Suprapubic skin (tissue), 4 donors: ENCODE results near the gene LRRC43. TPM values are rescaled to one million over a fixed set of nuclear protein-coding genes. Genes with fewer than 3 reads are reported as not detected.

Source experiments
- DNase-seq, 2 donors: peaks; one replicate each; pipeline ENCODE4 v3.0.0-alpha.2; 2019; ENCODE audit warnings: low spot score in 2 of 2
- H3K27ac ChIP-seq: fragments of 200-600 bp; sonication (generic); one replicate; pipeline ENCODE4 v1.5.1; 2019
- H3K27me3 ChIP-seq: fragments of 200-600 bp; sonication (generic); one replicate; pipeline ENCODE4 v1.5.1; 2019
- H3K36me3 ChIP-seq: fragments of 200-600 bp; sonication (generic); one replicate; pipeline ENCODE4 v1.5.1; 2019
- H3K4me1 ChIP-seq: fragments of 200-600 bp; sonication (generic); one replicate; pipeline ENCODE4 v1.5.1; 2019
- H3K4me3 ChIP-seq: fragments of 200-600 bp; sonication (generic); one replicate; pipeline ENCODE4 v1.5.1; 2019; ENCODE audit warnings: mild to moderate bottlenecking
- H3K9me3 ChIP-seq: fragments of 200-600 bp; sonication (generic); one replicate; pipeline ENCODE4 v1.5.1; 2019
- CTCF ChIP-seq, 2 donors: fragments of 200-600 bp in 1 of 2; fragments of 450-650 bp in 1 of 2; sonication (generic) in 1 of 2; IDR thresholded peaks; one replicate each; pipeline ENCODE4 v1.5.1; 2016 to 2019; ENCODE audit warnings: antibody characterized with exemption in 2 of 2, mild to moderate bottlenecking in 1 of 2, moderate library complexity in 1 of 2
- EP300 ChIP-seq: sonication (generic); formaldehyde crosslinking; IDR thresholded peaks from one replicate; pipeline ENCODE4 v1.6.1; 2017; ENCODE audit warnings: antibody characterized with exemption
- POLR2A ChIP-seq, 2 donors: fragments of 450-650 bp; IDR thresholded peaks; one replicate each; pipeline ENCODE4 v1.6.1; 2017; ENCODE audit warnings: antibody characterized with exemption in 2 of 2, mild to moderate bottlenecking in 2 of 2, moderate library complexity in 2 of 2
- POLR2AphosphoS5 ChIP-seq, 3 donors: sonication (generic); formaldehyde crosslinking; IDR thresholded peaks; one replicate each; pipeline ENCODE4 v1.6.1; 2017; ENCODE audit warnings: antibody characterized with exemption in 3 of 3
- WGBS: methylation state at CpG from one replicate; pipeline ENCODE4 v1.1.5; 2018; 5-methylcytosine and 5-hydroxymethylcytosine counted together
- total RNA-seq, 4 donors: library from RNA; depleted of rRNA; stranded (reverse); fragments of >200 nt; gene quantifications; one replicate each; pipeline ENCODE4 v1.1.0, GENCODE V29; 2016

LRRC43 gene
- total RNA-seq, 4 donors from 2014 or later, result 1.1 TPM; not detected in 3

DNA sequence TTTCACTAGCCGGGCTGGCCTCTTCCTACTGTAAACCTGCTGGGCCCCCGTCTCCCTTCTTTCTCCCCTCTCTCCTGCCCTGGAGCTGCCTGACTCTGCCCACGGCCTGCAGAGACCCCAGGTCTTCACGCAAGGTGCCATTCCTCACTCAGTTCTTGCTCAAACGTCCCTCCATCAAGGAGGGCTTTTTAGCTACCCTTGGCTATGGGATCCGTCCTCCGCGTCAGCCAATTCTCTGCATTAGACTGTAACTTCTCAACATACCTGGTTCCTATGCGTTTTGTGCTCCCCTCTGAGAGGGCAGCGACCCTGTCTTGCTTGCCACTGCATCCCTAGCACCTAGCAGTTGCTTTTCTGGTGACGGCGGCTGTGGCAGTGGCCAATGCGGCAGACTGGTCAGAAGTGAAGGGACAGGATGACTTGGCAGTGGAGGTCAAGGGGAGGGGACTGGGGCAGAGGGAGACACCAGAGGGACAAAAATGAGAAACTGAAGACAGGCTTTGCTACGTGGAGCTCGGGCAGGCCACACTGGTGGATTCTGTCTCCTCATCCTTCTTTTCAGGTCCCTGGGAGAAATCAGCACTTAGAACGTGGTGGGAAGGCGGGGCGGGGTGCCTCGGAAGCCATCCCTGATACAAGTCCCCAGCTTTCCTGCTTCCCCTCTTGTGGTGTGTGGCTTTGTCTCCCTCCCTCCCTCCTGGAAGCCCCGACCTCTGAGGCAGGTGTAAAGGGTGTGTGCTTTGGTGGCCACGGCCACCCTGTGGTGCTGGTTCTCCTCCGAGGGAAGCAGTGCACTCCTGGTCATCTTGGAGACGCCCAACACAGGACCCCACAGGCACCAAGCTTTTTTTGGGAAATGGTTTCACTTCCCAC, 22.4 kb downstream of the LRRC43 start:
- Histone ChIP-seq H3K27ac (no peak overlapping the region), H3K9me3 (no peaks in the 10 kb centered on the region), H3K27me3 (peaks cover 25% of the 10 kb centered on the region), H3K4me3 (no peak overlapping the region), H3K4me1 (peaks cover 25% of the 10 kb centered on the region), H3K36me3 (peaks cover 32% of the 10 kb centered on the region)
- WGBS, result 62% methylated on average over 23 of the region's 23 CpGs
- TF ChIP-seq EP300, result no peak
- TF ChIP-seq CTCF (IDR thresholded peaks at IDR 0.05), result no peak
- DNase-seq, result peak; percentile 59 to 64

DNA sequence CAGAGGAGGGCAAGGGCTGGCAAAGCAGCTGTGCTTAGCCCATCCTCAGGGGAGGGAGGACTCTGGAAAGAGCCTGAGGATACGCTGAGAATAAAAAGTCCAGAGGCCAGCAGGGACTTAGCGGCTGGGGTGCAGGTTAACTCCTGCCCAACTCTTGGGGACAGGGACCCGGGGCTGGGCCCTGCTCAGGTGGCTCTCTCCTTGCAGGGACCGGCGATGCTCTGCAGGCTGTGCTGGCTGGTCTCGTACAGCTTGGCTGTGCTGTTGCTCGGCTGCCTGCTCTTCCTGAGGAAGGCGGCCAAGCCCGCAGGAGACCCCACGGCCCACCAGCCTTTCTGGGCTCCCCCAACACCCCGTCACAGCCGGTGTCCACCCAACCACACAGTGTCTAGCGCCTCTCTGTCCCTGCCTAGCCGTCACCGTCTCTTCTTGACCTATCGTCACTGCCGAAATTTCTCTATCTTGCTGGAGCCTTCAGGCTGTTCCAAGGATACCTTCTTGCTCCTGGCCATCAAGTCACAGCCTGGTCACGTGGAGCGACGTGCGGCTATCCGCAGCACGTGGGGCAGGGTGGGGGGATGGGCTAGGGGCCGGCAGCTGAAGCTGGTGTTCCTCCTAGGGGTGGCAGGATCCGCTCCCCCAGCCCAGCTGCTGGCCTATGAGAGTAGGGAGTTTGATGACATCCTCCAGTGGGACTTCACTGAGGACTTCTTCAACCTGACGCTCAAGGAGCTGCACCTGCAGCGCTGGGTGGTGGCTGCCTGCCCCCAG, 23.4 kb downstream of the LRRC43 start:
- WGBS, result 64% methylated on average over 21 of the region's 27 CpGs
- H3K9me3 ChIP-seq, result no peaks in the 10 kb centered on the region
- H3K36me3 ChIP-seq, result peaks cover 41% of the 10 kb centered on the region
- peak; percentile 57 to 66 for DNase-seq
- no peak overlapping the region for H3K27ac ChIP-seq
- H3K4me3 ChIP-seq, result no peak overlapping the region
- H3K4me1 ChIP-seq, result peaks cover 25% of the 10 kb centered on the region
- peaks cover 16% of the 10 kb centered on the region for H3K27me3 ChIP-seq
- TF ChIP-seq POLR2AphosphoS5 (IDR thresholded peaks at IDR 0.05) (no peak), CTCF (IDR thresholded peaks at IDR 0.05) (no peak), EP300 (no peak), POLR2A (IDR thresholded peaks at IDR 0.05) (no peak)

DNA sequence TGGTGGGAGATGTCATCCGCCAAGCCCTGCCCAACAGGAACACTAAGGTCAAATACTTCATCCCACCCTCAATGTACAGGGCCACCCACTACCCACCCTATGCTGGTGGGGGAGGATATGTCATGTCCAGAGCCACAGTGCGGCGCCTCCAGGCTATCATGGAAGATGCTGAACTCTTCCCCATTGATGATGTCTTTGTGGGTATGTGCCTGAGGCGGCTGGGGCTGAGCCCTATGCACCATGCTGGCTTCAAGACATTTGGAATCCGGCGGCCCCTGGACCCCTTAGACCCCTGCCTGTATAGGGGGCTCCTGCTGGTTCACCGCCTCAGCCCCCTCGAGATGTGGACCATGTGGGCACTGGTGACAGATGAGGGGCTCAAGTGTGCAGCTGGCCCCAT, 24.1 kb downstream of the LRRC43 start:
- Histone ChIP-seq H3K27me3 (peaks cover 14% of the 10 kb centered on the region), H3K4me1 (peaks cover 25% of the 10 kb centered on the region), H3K27ac (no peak overlapping the region), H3K36me3 (peaks cover 45% of the 10 kb centered on the region), H3K4me3 (no peak overlapping the region), H3K9me3 (no peaks in the 10 kb centered on the region)
- WGBS, result 95% methylated on average over 6 of the region's 8 CpGs
- DNase-seq, result peak; percentile 56 to 75
- TF ChIP-seq CTCF (IDR thresholded peaks at IDR 0.05) (no peak), POLR2A (IDR thresholded peaks at IDR 0.05) (no peak), EP300 (no peak), POLR2AphosphoS5 (IDR thresholded peaks at IDR 0.05) (no peak)

DNA sequence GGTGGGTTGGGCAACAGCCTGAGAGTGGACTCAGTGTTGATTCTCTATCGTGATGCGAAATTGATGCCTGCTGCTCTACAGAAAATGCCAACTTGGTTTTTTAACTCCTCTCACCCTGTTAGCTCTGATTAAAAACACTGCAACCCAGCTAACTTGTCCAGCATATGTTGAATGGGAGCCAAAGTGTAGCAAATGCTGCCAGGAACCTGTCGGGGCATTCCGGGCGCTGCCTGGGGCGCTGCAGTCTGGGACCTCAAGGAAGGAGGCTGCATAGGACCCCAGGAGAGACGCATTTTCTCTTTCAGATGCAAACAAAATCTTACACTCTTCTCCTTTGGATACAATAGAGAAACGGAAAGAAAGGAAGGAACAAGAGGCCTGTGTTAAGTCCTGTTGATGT, 24.5 kb downstream of the LRRC43 start:
- Histone ChIP-seq H3K36me3 (peaks cover 49% of the 10 kb centered on the region), H3K4me3 (no peak overlapping the region), H3K27me3 (peaks cover 14% of the 10 kb centered on the region), H3K4me1 (peaks cover 25% of the 10 kb centered on the region), H3K9me3 (no peaks in the 10 kb centered on the region), H3K27ac (no peak overlapping the region)
- TF ChIP-seq POLR2A (IDR thresholded peaks at IDR 0.05), result no peak
- TF ChIP-seq CTCF (IDR thresholded peaks at IDR 0.05), result no peak
- no peak for TF ChIP-seq EP300
- no peak for TF ChIP-seq POLR2AphosphoS5 (IDR thresholded peaks at IDR 0.05)
- 75% methylated on average over 8 of the region's 8 CpGs for WGBS
- DNase-seq, result peak; percentile 15 to 35
